HepG2 (cell line): Measurements from ENCODE around the gene LAMP2. TPM values are rescaled to one million over a fixed set of nuclear protein-coding genes. Genes with fewer than 3 reads are reported as not detected.

ENCODE experiments used
- ATAC-seq: fragments of 200-7000 bp; cut with Tn5 transposase; 3 replicates; pipeline ENCODE4 v1.9.1; 2020; ENCODE audit warnings: mild to moderate bottlenecking, moderate library complexity
- BruUV-seq: library from RNA; stranded (reverse); fragments of 400-500 nt; replicated peaks from 2 replicates; lab custom pipeline; 2021; lab: Mats Ljungman, UMichigan
- CTCF ChIA-PET: fragments of 300-600 bp; formaldehyde crosslinking; extraction: SDS; loops from one replicate; lab custom pipeline; 2021; ENCODE audit warnings: low total read pairs, inconsistent platforms, low intra/inter-chr PET ratio; lab: Yijun Ruan, JAX
- POLR2A ChIA-PET: fragments of 350-600 bp; sonication (Branson Sonifier 250); formaldehyde crosslinking; loops from one replicate; lab custom pipeline; 2020; ENCODE audit warnings: antibody characterized with exemption, inconsistent platforms; lab: Yijun Ruan, JAX
- DNase-seq: peaks from one replicate; pipeline ENCODE4 v3.0.0-alpha.2; 2015; ENCODE audit warnings: low spot score
- FAIRE-seq: peaks from 3 replicates; lab custom pipeline; 2011; peaks lifted over from hg19 to GRCh38; lab: Jason Lieb, UNC
- H2AFZ ChIP-seq: one replicate; pipeline ENCODE4 v1.6.1; 2011; ENCODE audit warnings: low read length, inconsistent platforms
- H3K27ac ChIP-seq: fragments of 300-600 bp; 3 replicates; pipeline ENCODE4 v1.8.0; 2011; ENCODE audit warnings: mixed run types, mild to moderate bottlenecking, mixed read lengths, low read length, inconsistent platforms; ENCODE audit not compliant: insufficient read depth; ENCODE audit errors: extremely low read length
- H3K27me3 ChIP-seq, 2 experiments: fragments of 200-600 bp in 1 of 2; 2 replicates in 1 of 2; 3 replicates in 1 of 2; pipeline versions ENCODE4 v1.6.0 to v1.8.0; 2011; ENCODE audit warnings: low read length in 2 of 2, mild to moderate bottlenecking in 2 of 2, moderate library complexity in 2 of 2, inconsistent platforms in 1 of 2; ENCODE audit not compliant: insufficient read depth in 2 of 2, control insufficient read depth in 1 of 2
- H3K36me3 ChIP-seq, 2 experiments: fragments of 200-600 bp in 1 of 2; replicated peaks in 1 of 2; 2 replicates in 1 of 2; 3 replicates in 1 of 2; pipeline versions ENCODE4 v1.5.1 to v1.8.0; 2011; ENCODE audit warnings: low read length in 2 of 2, inconsistent platforms in 1 of 2; ENCODE audit not compliant: insufficient read depth in 2 of 2, control insufficient read depth in 1 of 2
- H3K4me1 ChIP-seq: 2 replicates; pipeline ENCODE4 v1.5.1; 2012; ENCODE audit warnings: low read length, inconsistent platforms; ENCODE audit not compliant: insufficient read depth
- H3K4me2 ChIP-seq: 2 replicates; pipeline ENCODE4 v1.6.0; 2011; ENCODE audit warnings: low read depth, low read length, inconsistent platforms
- H3K4me3 ChIP-seq, 3 experiments: fragments of 200-600 bp in 1 of 3; sonication (generic), shearing (Covaris generic) in 1 of 3; replicated peaks in 1 of 3; 2 replicates each; pipeline ENCODE4 v1.5.1; 2011 to 2016; ENCODE audit warnings: low read length in 3 of 3, inconsistent platforms in 2 of 3, low read depth in 2 of 3, mild to moderate bottlenecking in 2 of 3, control low read depth in 1 of 3, mixed read lengths in 1 of 3; ENCODE audit not compliant: insufficient read depth in 1 of 3
- H3K79me2 ChIP-seq: one replicate; pipeline ENCODE4 v1.6.1; 2011; ENCODE audit warnings: low read length, inconsistent platforms; ENCODE audit not compliant: insufficient read depth
- H3K9ac ChIP-seq: 2 replicates; pipeline ENCODE4 v1.6.0; 2011; ENCODE audit warnings: mild to moderate bottlenecking, low read depth, low read length, inconsistent platforms; ENCODE audit not compliant: insufficient read depth
- H3K9me3 ChIP-seq: 2 replicates; pipeline ENCODE4 v1.5.1; 2012; ENCODE audit warnings: mild to moderate bottlenecking, low read length
- H4K20me1 ChIP-seq: 2 replicates; pipeline ENCODE4 v1.6.0; 2011; ENCODE audit warnings: inconsistent platforms, mild to moderate bottlenecking, low read length, moderate library complexity; ENCODE audit not compliant: insufficient read depth
- ATF7 ChIP-seq, 2 experiments: fragments of 450-650 bp in 1 of 2; sonication (generic) in 1 of 2; formaldehyde crosslinking in 1 of 2; IDR thresholded peaks; 2 replicates each; pipeline versions ENCODE4 v1.4.0 to v1.6.1; 2016 to 2020; ENCODE audit warnings: antibody characterized with exemption in 1 of 2, mild to moderate bottlenecking in 1 of 2, missing genetic modification reagents in 1 of 2
- BHLHE40 ChIP-seq: IDR thresholded peaks from 2 replicates; pipeline ENCODE4 v1.6.1; 2011; ENCODE audit warnings: low read length, improper control_type of control experiment
- EEA1 ChIP-seq: sonication (generic); formaldehyde crosslinking; IDR thresholded peaks from 2 replicates; pipeline ENCODE4 v1.5.1; 2020; ENCODE audit warnings: mild to moderate bottlenecking, missing genetic modification reagents, borderline replicate concordance
- MED8 ChIP-seq: sonication (generic); formaldehyde crosslinking; IDR thresholded peaks from 2 replicates; pipeline ENCODE4 v1.8.1; 2023; ENCODE audit warnings: mild to moderate bottlenecking, missing genetic modification reagents; ENCODE audit not compliant: insufficient replicate concordance
- MEIS1 ChIP-seq: sonication (generic); formaldehyde crosslinking; IDR thresholded peaks from 2 replicates; pipeline ENCODE4 v1.9.0; 2021; ENCODE audit warnings: mild to moderate bottlenecking, missing genetic modification reagents, moderate library complexity, borderline replicate concordance
- NBN ChIP-seq: fragments of 450-650 bp; conservative IDR thresholded peaks from 2 replicates; pipeline ENCODE4 v1.6.1; 2017
- NCOA1 ChIP-seq: sonication (generic); formaldehyde crosslinking; IDR thresholded peaks from 2 replicates; pipeline ENCODE4 v1.9.0; 2021; ENCODE audit warnings: missing genetic modification reagents
- RXRB ChIP-seq: IDR thresholded peaks from 2 replicates; pipeline ENCODE4 v1.6.1; 2016; ENCODE audit warnings: borderline replicate concordance, missing genetic modification reagents, missing compliant biosample characterization
- THAP9 ChIP-seq: sonication (generic); formaldehyde crosslinking; IDR thresholded peaks from 2 replicates; pipeline ENCODE4; 2020; ENCODE audit warnings: missing genetic modification reagents, mild to moderate bottlenecking, borderline replicate concordance
- ZBTB42 ChIP-seq: sonication (generic); formaldehyde crosslinking; IDR thresholded peaks from 2 replicates; pipeline ENCODE4 v1.5.0; 2020; ENCODE audit warnings: mild to moderate bottlenecking, missing genetic modification reagents
- ZNF232 ChIP-seq: sonication (generic); formaldehyde crosslinking; IDR thresholded peaks from 2 replicates; pipeline ENCODE4 v1.4.0; 2020; ENCODE audit warnings: missing genetic modification reagents, borderline replicate concordance
- ZNF296 ChIP-seq: sonication (generic); formaldehyde crosslinking; conservative IDR thresholded peaks from 2 replicates; pipeline ENCODE4 v1.5.0; 2020; ENCODE audit warnings: mild to moderate bottlenecking, missing genetic modification reagents
- ZNF44 ChIP-seq: sonication (generic); formaldehyde crosslinking; IDR thresholded peaks from 2 replicates; pipeline ENCODE4 v1.5.1; 2020; ENCODE audit warnings: mild to moderate bottlenecking, missing genetic modification reagents
- ZNF747 ChIP-seq: sonication (generic); formaldehyde crosslinking; IDR thresholded peaks from 2 replicates; pipeline ENCODE4 v1.8.1; 2023; ENCODE audit warnings: missing genetic modification reagents, mild to moderate bottlenecking, borderline replicate concordance
- WGBS: methylation state at CpG from one replicate; pipeline ENCODE4 v1.1.6; 2017; ENCODE audit warnings: low lambda C conversion rate; 5-methylcytosine and 5-hydroxymethylcytosine counted together
- in situ Hi-C: cut with HindIII; loops from 2 replicates; pipeline ENCODE4 v1.10.0; 2017; ENCODE audit warnings: low pct_unique_long_range_greater_than_20kb; ENCODE audit not compliant: extremely low pct_ligation_motif_present
- intact Hi-C: fragments of 100-400 bp; cut with micrococcal nuclease; formaldehyde crosslinking; loops from one replicate; pipeline ENCODE4 v1.10.0; 2022; ENCODE audit not compliant: unreplicated experiment
- polyA plus RNA-seq, 8 experiments: library from polyadenylated mRNA; depleted of rRNA in 3 of 8; stranded (reverse) in 7 of 8; unstranded in 1 of 8; fragments of >200 nt; fragmentation: Illumina TruSeq in 4 of 8; extraction: Trizol in 4 of 8; gene quantifications; 2 replicates each; pipeline versions ENCODE4 v1.2.1 to v1.2.3, GENCODE V29; 2011 to 2016; ENCODE audit warnings: low read depth in 4 of 8, missing spikeins in 1 of 8, mixed read lengths in 1 of 8; ENCODE audit not compliant: insufficient read depth in 1 of 8
- total RNA-seq, 5 experiments: library from RNA; depleted of rRNA; stranded (reverse); fragments of >200 nt; fragmentation: Illumina TruSeq; extraction: Trizol; gene quantifications; 2 replicates each; pipeline ENCODE4 v1.2.3, GENCODE V29; 2016; ENCODE audit warnings: low read depth in 1 of 5
- TF ChIP-seq, protein P1 (sequence below): sonication (generic); formaldehyde crosslinking; IDR thresholded peaks from 2 replicates; pipeline ENCODE4 v1.5.0; 2020; ENCODE audit warnings: mild to moderate bottlenecking, missing genetic modification reagents
- TF ChIP-seq, protein P2 (sequence below): sonication (generic); formaldehyde crosslinking; IDR thresholded peaks from 2 replicates; pipeline ENCODE4 v1.8.0; 2022; ENCODE audit warnings: mild to moderate bottlenecking, missing genetic modification reagents, moderate library complexity
- TF ChIP-seq, protein P3 (sequence below): sonication (generic); formaldehyde crosslinking; IDR thresholded peaks from 2 replicates; pipeline ENCODE4 v1.4.0; 2020; ENCODE audit warnings: missing genetic modification reagents

Gene LAMP2
- total and polyA plus RNA-seq, 2 of the 13 experiments (the other 11 are each of a cell fraction or from before 2014, with no cell fraction given), result 127 to 170 TPM

GRCh38 chrX:120477453-120477852 is 8.4 kb upstream of the LAMP2 start (continued):
- no peak for TF ChIP-seq THAP9 (CRISPR knock-in tag)
- no peak for TF ChIP-seq MEIS1
- no peak for TF ChIP-seq ZNF747 (CRISPR knock-in tag)
- no peak for TF ChIP-seq NBN
- TF ChIP-seq NCOA1, result no peak
- TF ChIP-seq ZNF296 (CRISPR knock-in tag), result no peak
- no peak for TF ChIP-seq BHLHE40
- TF ChIP-seq ZNF232, result no peak
- TF ChIP-seq, all 625 proteins: peak for 0

GRCh38 chrX:120476714-120477113 is 7.6 kb upstream of the LAMP2 start:
- H3K27ac ChIP-seq, result no peak overlapping the region
- peaks cover 11% of the 10 kb centered on the region for H3K4me1 ChIP-seq
- no peak overlapping the region for H3K4me3 ChIP-seq
- H3K27me3 ChIP-seq, result no peaks in the 10 kb centered on the region
- ATAC-seq (no peak), FAIRE-seq (no peak), DNase-seq (no peak)
- 43% methylated on average over 2 of the region's 2 CpGs for WGBS
- BruUV-seq, result no TSS peak
- H3K9me3 ChIP-seq, result no peaks in the 10 kb centered on the region
- CTCF ChIA-PET, result no interaction called here
- intact Hi-C loops, result no loop called here
- in situ Hi-C loops, result loop anchor here (10.0 kb wide), 1 partner anchor 112 kb away; the partner anchor contains the start of gene ATP1B4
- no peak overlapping the region for H2AFZ ChIP-seq
- H3K36me3 ChIP-seq, result no peaks in the 10 kb centered on the region
- no peaks in the 10 kb centered on the region for H3K79me2 ChIP-seq
- POLR2A ChIA-PET, result no interaction called here
- no peaks in the 10 kb centered on the region for H4K20me1 ChIP-seq
- H3K9ac ChIP-seq, result no peak overlapping the region
- no peak overlapping the region for H3K4me2 ChIP-seq
- TF ChIP-seq, protein P1, sequence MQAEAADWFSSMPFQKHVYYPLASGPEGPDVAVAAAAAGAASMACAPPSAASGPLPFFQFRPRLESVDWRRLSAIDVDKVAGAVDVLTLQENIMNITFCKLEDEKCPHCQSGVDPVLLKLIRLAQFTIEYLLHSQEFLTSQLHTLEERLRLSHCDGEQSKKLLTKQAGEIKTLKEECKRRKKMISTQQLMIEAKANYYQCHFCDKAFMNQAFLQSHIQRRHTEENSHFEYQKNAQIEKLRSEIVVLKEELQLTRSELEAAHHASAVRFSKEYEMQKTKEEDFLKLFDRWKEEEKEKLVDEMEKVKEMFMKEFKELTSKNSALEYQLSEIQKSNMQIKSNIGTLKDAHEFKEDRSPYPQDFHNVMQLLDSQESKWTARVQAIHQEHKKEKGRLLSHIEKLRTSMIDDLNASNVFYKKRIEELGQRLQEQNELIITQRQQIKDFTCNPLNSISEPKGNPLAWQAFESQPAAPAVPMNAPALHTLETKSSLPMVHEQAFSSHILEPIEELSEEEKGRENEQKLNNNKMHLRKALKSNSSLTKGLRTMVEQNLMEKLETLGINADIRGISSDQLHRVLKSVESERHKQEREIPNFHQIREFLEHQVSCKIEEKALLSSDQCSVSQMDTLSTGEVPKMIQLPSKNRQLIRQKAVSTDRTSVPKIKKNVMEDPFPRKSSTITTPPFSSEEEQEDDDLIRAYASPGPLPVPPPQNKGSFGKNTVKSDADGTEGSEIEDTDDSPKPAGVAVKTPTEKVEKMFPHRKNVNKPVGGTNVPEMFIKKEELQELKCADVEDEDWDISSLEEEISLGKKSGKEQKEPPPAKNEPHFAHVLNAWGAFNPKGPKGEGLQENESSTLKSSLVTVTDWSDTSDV (CRISPR knock-in tag), result no peak
- TF ChIP-seq ZNF44 (CRISPR knock-in tag), result no peak
- TF ChIP-seq MED8 (CRISPR knock-in tag), result no peak
- no peak for TF ChIP-seq EEA1
- TF ChIP-seq, protein P2, sequence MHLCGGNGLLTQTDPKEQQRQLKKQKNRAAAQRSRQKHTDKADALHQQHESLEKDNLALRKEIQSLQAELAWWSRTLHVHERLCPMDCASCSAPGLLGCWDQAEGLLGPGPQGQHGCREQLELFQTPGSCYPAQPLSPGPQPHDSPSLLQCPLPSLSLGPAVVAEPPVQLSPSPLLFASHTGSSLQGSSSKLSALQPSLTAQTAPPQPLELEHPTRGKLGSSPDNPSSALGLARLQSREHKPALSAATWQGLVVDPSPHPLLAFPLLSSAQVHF (CRISPR knock-in tag), result no peak
- no peak for TF ChIP-seq ZBTB42
- no peak for TF ChIP-seq ATF7 (IDR thresholded peaks at IDR 0.05)
- no peak for TF ChIP-seq ATF7 (CRISPR knock-in tag; IDR thresholded peaks at IDR 0.05)
- TF ChIP-seq, protein P3, sequence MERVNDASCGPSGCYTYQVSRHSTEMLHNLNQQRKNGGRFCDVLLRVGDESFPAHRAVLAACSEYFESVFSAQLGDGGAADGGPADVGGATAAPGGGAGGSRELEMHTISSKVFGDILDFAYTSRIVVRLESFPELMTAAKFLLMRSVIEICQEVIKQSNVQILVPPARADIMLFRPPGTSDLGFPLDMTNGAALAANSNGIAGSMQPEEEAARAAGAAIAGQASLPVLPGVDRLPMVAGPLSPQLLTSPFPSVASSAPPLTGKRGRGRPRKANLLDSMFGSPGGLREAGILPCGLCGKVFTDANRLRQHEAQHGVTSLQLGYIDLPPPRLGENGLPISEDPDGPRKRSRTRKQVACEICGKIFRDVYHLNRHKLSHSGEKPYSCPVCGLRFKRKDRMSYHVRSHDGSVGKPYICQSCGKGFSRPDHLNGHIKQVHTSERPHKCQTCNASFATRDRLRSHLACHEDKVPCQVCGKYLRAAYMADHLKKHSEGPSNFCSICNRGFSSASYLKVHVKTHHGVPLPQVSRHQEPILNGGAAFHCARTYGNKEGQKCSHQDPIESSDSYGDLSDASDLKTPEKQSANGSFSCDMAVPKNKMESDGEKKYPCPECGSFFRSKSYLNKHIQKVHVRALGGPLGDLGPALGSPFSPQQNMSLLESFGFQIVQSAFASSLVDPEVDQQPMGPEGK (CRISPR knock-in tag), result no peak
- no peak for TF ChIP-seq RXRB
